Daoy (cell line): ENCODE measurements around the gene RTP4. TPM values are rescaled to one million over a fixed set of nuclear protein-coding genes. Genes with fewer than 3 reads are reported as not detected.

Experiments
- DNase-seq: peaks from one replicate; pipeline ENCODE4 v3.0.0-alpha.2; 2015; ENCODE audit warnings: low read depth
- total RNA-seq: library from RNA; depleted of rRNA; stranded (reverse); fragments of >200 nt; shearing (Covaris generic); gene quantifications from 2 replicates; pipeline ENCODE4 v1.2.3, GENCODE V29; 2014; rRNA removed

RTP4 gene, protein sequence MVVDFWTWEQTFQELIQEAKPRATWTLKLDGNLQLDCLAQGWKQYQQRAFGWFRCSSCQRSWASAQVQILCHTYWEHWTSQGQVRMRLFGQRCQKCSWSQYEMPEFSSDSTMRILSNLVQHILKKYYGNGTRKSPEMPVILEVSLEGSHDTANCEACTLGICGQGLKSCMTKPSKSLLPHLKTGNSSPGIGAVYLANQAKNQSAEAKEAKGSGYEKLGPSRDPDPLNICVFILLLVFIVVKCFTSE
- total RNA-seq, result 2.0 and 5.2 TPM in 2 replicates

GRCh38 chr3:187368251-187369088, at the start of gene RTP4:
Gene RTP4 (plus strand): TSS chr3:187368385. CDS start chr3:187368442, 57 bp downstream.
- DNase-seq, result peak; percentile 68

GRCh38 chr3:187318819-187319616, 49.2 kb upstream of the RTP4 start:
- DNase-seq, result peak; percentile 80

GRCh38 chr3:187319699-187320302, 48.4 kb upstream of the RTP4 start:
- DNase-seq, result peak; percentile 79

DNA sequence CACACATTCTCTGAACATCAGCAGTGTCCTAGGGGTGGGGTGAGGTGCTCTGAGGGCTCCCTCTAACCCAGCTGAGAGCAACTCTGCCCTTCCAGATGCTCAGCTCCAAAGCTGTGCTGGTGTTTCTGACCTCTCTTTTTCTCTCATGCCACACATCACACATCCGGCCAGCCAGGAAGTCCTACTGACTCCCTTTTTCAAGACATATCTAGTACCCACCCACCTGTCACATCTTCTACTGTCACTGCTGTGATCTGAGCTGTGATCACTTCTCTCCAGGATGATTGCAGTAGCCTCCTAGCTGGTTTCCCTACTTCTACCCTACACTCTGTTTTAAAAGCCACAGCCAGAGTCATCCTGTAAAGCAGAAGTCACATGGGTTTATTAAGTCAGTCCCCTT, 46.4 kb upstream of the RTP4 start:
- no peak for DNase-seq

DNA sequence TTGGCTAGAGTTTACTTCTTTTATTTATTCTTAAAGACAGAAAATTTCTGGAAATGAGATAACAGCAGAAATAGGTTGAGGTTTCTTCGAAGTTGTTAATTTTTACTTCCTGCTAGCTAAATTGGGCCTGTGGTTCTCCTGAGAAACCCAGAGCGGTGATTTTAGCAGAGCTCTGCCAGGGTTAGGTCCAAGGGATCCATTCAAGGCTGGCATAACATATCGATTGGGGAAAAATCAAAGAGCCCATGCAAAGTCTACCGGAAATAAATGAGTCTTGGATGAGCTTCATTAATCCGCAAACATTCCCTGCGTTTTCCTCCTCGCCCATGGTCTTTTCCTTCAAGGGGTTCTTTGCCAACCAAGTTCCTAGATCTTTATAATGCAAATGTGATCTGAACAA, 45.9 kb upstream of the RTP4 start:
- no peak for DNase-seq

- no peak for DNase-seq
These were observed 45.1 kb upstream of the RTP4 start for GRCh38 chr3:187323091-187323490.

DNA sequence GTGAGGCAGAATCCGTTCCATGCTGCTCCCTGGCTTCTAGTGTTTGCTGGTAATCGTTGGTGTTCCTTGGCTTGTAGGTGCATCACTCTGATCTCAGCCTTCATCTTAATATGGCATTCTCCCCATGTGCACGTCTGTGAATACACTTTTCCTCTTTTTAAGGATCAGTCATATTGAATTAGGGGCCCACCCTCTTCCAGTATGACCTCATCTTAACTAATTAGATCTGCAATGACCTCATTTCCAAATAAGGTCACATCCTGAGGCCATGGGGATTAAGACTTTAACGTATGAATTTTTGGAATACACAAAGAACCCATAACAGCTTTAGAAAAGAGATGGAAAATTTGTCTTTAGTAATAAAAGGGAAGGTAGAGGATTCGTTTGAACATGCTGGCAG, 42.6 kb upstream of the RTP4 start:
- DNase-seq, result no peak

GRCh38 chr3:187327845-187328244, 40.3 kb upstream of the RTP4 start:
- no peak for DNase-seq

DNA sequence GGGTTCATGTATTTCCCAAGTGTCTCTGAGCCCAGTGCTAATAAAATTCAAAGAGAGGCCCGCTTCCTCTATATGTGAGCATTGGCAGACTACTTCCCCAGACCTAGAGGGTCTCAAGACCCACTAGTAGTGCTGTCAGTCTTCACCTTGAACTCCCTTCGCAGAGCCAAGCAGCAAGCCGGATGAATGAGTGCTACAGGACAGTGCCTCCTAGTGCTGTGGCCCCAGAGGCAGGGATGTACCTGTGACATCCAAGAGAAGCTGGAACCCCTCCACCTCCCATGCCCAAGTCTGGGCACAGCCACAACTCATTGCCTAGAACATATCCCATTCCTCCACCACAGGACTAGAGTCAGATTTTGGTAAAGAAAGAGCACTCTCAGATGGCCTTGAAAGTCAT, 39.5 kb upstream of the RTP4 start:
- no peak for DNase-seq

- no peak for DNase-seq
These were observed 33.3 kb upstream of the RTP4 start for GRCh38 chr3:187334904-187335303.

DNA sequence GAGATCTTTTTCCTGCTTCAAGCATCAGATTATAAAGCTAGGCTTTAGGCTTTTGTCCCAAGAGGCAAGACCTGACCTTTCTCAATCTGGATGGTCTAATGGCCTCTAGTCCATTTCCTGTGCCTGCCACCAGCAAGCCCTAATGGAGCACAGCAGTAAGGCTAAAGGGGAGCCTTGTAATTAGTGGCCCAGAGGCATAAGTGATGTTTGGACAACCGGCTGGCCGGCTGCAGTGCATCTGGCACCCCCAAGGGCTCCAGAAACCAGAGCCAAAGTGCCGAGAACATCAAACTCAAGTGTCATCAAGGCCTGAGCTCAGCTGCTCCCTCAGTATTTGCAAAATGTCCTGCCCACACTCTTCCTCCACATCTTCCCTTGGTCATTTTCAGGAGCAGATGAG, 31.9 kb upstream of the RTP4 start:
- no peak for DNase-seq

DNA sequence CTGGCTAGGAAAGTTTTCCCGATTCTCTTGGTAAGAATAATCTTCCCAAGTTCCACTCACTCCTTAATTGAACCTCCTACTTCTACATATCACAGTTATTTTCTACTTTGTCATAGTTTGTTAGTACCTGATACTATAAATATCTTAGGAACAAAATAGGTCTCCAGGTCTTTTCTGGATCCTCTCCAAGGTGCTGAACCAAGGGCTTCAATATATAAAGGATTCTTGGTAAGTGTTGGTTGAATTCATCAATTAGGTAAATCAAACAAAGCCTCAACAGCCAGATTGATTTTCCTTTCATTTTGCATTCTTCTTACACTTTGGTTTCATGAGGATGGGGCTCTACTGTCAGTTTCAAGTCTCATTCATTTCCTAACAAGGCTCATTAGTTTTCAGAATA, 27.6 kb upstream of the RTP4 start:
- no peak for DNase-seq

GRCh38 chr3:187342255-187342654, 25.9 kb upstream of the RTP4 start:
- DNase-seq, result no peak

DNA sequence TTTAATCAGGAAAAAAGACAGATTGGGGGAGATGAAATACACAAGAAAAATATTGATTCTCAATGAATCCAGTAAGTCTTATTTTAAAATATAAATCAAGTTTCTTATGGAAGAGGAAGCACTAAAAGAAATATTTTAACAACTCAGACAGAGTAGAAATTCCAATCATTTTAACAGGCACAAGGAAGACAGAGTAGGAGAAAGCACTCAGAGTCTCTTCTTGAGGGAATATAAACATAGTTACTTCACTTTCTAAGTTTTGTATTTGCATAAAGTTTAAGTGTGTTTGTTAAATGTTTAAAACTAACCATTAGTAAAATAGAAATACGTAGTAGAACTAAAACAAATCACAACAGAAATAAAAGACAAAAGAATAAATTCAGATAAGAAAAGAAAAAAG, 24.5 kb upstream of the RTP4 start:
- no peak for DNase-seq

GRCh38 chr3:187352581-187353575, 15.3 kb upstream of the RTP4 start:
- peak; percentile 39 for DNase-seq

DNA sequence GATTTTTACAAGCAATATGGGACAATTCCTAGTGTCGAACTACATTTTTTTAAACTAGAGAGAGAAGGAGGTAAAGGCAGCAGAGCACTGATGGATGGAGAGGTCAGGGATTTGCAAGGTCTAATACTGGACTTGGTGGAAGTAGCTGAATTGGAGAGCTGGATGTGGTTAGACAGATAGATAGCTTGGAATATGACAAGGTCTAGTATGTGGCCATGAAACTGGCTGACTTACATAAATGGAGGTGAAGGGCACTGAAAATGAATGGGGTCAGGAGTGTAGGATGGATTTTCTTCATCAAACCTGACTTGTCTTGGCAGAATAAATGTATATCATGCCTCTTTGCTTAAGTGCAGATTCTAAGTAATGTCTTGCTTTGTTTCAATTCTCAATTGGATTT, 10.1 kb upstream of the RTP4 start:
- DNase-seq, result no peak

DNA sequence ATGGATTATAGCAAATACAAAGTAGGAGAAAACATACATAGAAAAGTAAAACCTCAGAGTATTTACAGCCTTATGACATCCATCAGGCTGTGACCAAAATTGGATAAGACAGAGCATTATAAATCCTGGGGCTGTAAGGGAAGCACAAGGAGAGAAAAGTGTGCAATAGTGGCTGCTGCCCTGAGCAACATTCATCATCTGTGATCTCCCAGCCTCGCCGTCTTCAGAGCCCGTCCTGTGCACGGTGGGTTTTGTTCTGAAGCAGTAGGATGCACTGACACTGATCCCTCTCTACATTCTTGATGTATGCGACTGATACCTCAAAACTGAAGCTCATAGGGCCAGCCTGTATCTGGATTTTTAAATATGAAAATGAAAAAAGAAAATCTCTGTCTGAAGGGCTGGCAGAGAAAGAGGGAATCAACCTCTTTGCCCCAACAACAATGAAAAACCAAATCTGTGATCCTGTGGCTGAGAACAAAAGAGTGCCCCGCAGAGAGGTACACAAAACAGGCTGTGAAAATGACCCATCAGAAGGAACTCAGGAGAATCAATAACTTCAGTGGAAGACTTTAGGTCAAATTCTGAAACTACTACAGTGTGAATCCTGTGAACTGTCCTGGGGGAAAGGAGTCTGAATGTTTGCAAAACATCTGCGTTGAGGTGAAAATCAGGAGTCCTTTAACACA, 8.2 kb upstream of the RTP4 start:
- DNase-seq, result no peak

- DNase-seq, result no peak
These were observed 7.6 kb upstream of the RTP4 start for GRCh38 chr3:187360596-187360995.

GRCh38 chr3:187361835-187362234, 6.3 kb upstream of the RTP4 start:
- no peak for DNase-seq

DNA sequence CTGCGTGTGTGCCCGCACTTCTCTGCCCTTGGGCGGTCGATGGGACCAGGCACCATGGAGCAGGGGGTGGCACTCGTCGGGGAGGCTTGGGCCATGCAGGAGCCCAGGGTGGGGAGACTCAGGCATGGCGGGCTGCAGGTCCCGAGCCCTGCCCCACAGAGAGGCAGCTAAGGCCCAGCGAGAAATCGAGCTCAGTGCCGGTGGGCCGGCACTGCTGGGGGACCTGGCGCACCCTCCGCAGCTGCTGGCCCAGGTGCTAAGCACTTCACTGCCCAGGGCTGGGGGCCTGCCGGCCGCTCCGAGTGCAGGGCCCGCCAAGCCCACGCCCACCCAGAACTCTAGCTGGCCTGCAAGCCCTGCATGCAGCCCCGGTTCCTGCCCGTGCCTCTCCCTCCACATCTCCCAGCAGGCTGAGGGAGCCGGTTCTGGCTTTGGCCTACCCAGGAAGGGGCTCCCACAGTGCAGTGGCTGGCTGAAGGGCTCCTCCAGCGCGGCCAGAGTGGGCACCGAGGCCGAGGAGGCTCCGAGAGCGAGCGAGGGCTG, 553 bp upstream of the RTP4 start:
- DNase-seq, result no peak
